Activated T-helper 1 cell treated with anti-CD3 and anti-CD28 coated beads, Interleukin-12 subunit alpha, Interleukin-12 subunit beta, Interleukin-2, Interleukin-4 antibody, amounts not matched to agents 30 ng/mL and 10 ng/mL and 1 ng/mL, durations not matched to agents 14 hours and 24 hours and 36 hours (primary cell): Measurements from ENCODE around the gene TRIM44. TPM values are rescaled to one million over a fixed set of nuclear protein-coding genes. Genes with fewer than 3 reads are reported as not detected.

ENCODE experiments used
- DNase-seq: peaks from one replicate; pipeline ENCODE4 v3.0.0; 2021; ENCODE audit warnings: low spot score
- H3K27ac Mint-ChIP-seq: one replicate; pipeline ENCODE4 v1.8.0; 2021; ENCODE audit warnings: mild to moderate bottlenecking, mixed read lengths
- H3K27me3 Mint-ChIP-seq: one replicate; pipeline ENCODE4 v1.8.0; 2022; ENCODE audit warnings: mild to moderate bottlenecking, moderate library complexity, mixed read lengths; ENCODE audit not compliant: insufficient read depth
- H3K36me3 Mint-ChIP-seq: one replicate; pipeline ENCODE4 v1.8.0; 2021; ENCODE audit warnings: low read depth, mixed read lengths
- H3K4me1 Mint-ChIP-seq: one replicate; pipeline ENCODE4 v1.8.0; 2021; ENCODE audit warnings: low read depth, mixed read lengths
- H3K4me3 Mint-ChIP-seq: one replicate; pipeline ENCODE4 v1.8.0; 2021; ENCODE audit warnings: mild to moderate bottlenecking, moderate library complexity, mixed read lengths
- H3K9me3 Mint-ChIP-seq: one replicate; pipeline ENCODE4 v1.8.0; 2021; ENCODE audit warnings: mixed read lengths
- intact Hi-C: fragments of 100-400 bp; cut with micrococcal nuclease; formaldehyde crosslinking; loops from one replicate; pipeline ENCODE4 v1.15.1; 2024
- total RNA-seq: library from RNA; stranded (reverse); gene quantifications from 2 replicates; pipeline ENCODE4 v1.2.3, GENCODE V29; 2022

Gene TRIM44
- total RNA-seq, 1 donor from 2014 or later: 24.3 TPM

- H3K27me3 Mint-ChIP-seq: no peaks in the 10 kb centered on the region
- H3K36me3 Mint-ChIP-seq: no peaks in the 10 kb centered on the region
- intact Hi-C loops: no loop called here
- no peaks in the 10 kb centered on the region for H3K4me1 Mint-ChIP-seq
- H3K4me3 Mint-ChIP-seq: no peak overlapping the region
- H3K27ac Mint-ChIP-seq: no peak overlapping the region
- no peak for DNase-seq
- no peaks in the 10 kb centered on the region for H3K9me3 Mint-ChIP-seq
Measured at GRCh38 chr11:35842958-35843357, 180.4 kb downstream of the TRIM44 start.

GRCh38 chr11:35844579-35844978 lies 182.0 kb downstream of the TRIM44 start:
- Mint-ChIP-seq H3K36me3 (no peaks in the 10 kb centered on the region), H3K4me3 (no peak overlapping the region), H3K4me1 (no peaks in the 10 kb centered on the region), H3K27me3 (no peaks in the 10 kb centered on the region), H3K9me3 (no peaks in the 10 kb centered on the region), H3K27ac (no peak overlapping the region)
- no peak for DNase-seq
- intact Hi-C loops: no loop called here

GRCh38 chr11:35845860-35846259 lies 183.3 kb downstream of the TRIM44 start:
- H3K27ac Mint-ChIP-seq: no peak overlapping the region
- intact Hi-C loops: no loop called here
- H3K4me3 Mint-ChIP-seq: no peak overlapping the region
- DNase-seq: no peak
- no peaks in the 10 kb centered on the region for H3K4me1 Mint-ChIP-seq
- H3K36me3 Mint-ChIP-seq: no peaks in the 10 kb centered on the region
- H3K9me3 Mint-ChIP-seq: no peaks in the 10 kb centered on the region
- H3K27me3 Mint-ChIP-seq: no peaks in the 10 kb centered on the region

GRCh38 chr11:35846874-35847273 lies 184.3 kb downstream of the TRIM44 start:
- Mint-ChIP-seq H3K36me3 (no peaks in the 10 kb centered on the region), H3K4me3 (no peak overlapping the region), H3K27ac (no peak overlapping the region), H3K4me1 (no peaks in the 10 kb centered on the region), H3K27me3 (no peaks in the 10 kb centered on the region), H3K9me3 (no peaks in the 10 kb centered on the region)
- intact Hi-C loops: no loop called here
- DNase-seq: no peak

- no peak overlapping the region for H3K4me3 Mint-ChIP-seq
- intact Hi-C loops: no loop called here
- H3K27ac Mint-ChIP-seq: no peak overlapping the region
- H3K36me3 Mint-ChIP-seq: no peaks in the 10 kb centered on the region
- H3K4me1 Mint-ChIP-seq: no peaks in the 10 kb centered on the region
- no peak for DNase-seq
- no peaks in the 10 kb centered on the region for H3K9me3 Mint-ChIP-seq
- H3K27me3 Mint-ChIP-seq: no peaks in the 10 kb centered on the region
Measured at GRCh38 chr11:35847473-35847872, 184.9 kb downstream of the TRIM44 start.

GRCh38 chr11:35848616-35849015 lies 186.0 kb downstream of the TRIM44 start:
- no peaks in the 10 kb centered on the region for H3K36me3 Mint-ChIP-seq

GRCh38 chr11:35850191-35850590 lies 187.6 kb downstream of the TRIM44 start:
- intact Hi-C loops: no loop called here

More at GRCh38 chr11:35848616-35849015, 186.0 kb downstream of the TRIM44 start:
- no peak overlapping the region for H3K4me3 Mint-ChIP-seq
- H3K27ac Mint-ChIP-seq: no peak overlapping the region
- no peaks in the 10 kb centered on the region for H3K9me3 Mint-ChIP-seq
- intact Hi-C loops: no loop called here
- no peaks in the 10 kb centered on the region for H3K4me1 Mint-ChIP-seq
- no peak for DNase-seq
- no peaks in the 10 kb centered on the region for H3K27me3 Mint-ChIP-seq

GRCh38 chr11:35851342-35851741 lies 188.8 kb downstream of the TRIM44 start:
- H3K36me3 Mint-ChIP-seq: no peaks in the 10 kb centered on the region
- peaks cover 1% of the 10 kb centered on the region for H3K27me3 Mint-ChIP-seq
- H3K4me1 Mint-ChIP-seq: no peaks in the 10 kb centered on the region
- no peak overlapping the region for H3K4me3 Mint-ChIP-seq
- no peak overlapping the region for H3K27ac Mint-ChIP-seq
- DNase-seq: no peak
- intact Hi-C loops: no loop called here
- H3K9me3 Mint-ChIP-seq: no peaks in the 10 kb centered on the region

More at GRCh38 chr11:35850191-35850590, 187.6 kb downstream of the TRIM44 start:
- peaks cover 1% of the 10 kb centered on the region for H3K27me3 Mint-ChIP-seq
- H3K9me3 Mint-ChIP-seq: no peaks in the 10 kb centered on the region
- H3K4me1 Mint-ChIP-seq: no peaks in the 10 kb centered on the region
- DNase-seq: no peak
- H3K27ac Mint-ChIP-seq: no peak overlapping the region
- no peak overlapping the region for H3K4me3 Mint-ChIP-seq
- no peaks in the 10 kb centered on the region for H3K36me3 Mint-ChIP-seq

GRCh38 chr11:35852056-35852455 lies 189.5 kb downstream of the TRIM44 start:
- H3K36me3 Mint-ChIP-seq: no peaks in the 10 kb centered on the region
- H3K27ac Mint-ChIP-seq: no peak overlapping the region
- H3K4me1 Mint-ChIP-seq: no peaks in the 10 kb centered on the region
- no peak overlapping the region for H3K4me3 Mint-ChIP-seq
- H3K9me3 Mint-ChIP-seq: no peaks in the 10 kb centered on the region
- peaks cover 1% of the 10 kb centered on the region for H3K27me3 Mint-ChIP-seq
- intact Hi-C loops: no loop called here
- DNase-seq: no peak

GRCh38 chr11:35853971-35854370 lies 191.4 kb downstream of the TRIM44 start:
- intact Hi-C loops: no loop called here
- no peak overlapping the region for H3K27ac Mint-ChIP-seq
- no peaks in the 10 kb centered on the region for H3K4me1 Mint-ChIP-seq
- peaks cover 1% of the 10 kb centered on the region for H3K27me3 Mint-ChIP-seq
- no peak overlapping the region for H3K4me3 Mint-ChIP-seq
- no peaks in the 10 kb centered on the region for H3K9me3 Mint-ChIP-seq
- DNase-seq: no peak
- no peaks in the 10 kb centered on the region for H3K36me3 Mint-ChIP-seq

GRCh38 chr11:35855671-35856070 lies 193.1 kb downstream of the TRIM44 start:
- Mint-ChIP-seq H3K4me1 (no peaks in the 10 kb centered on the region), H3K27ac (no peak overlapping the region), H3K9me3 (no peaks in the 10 kb centered on the region), H3K27me3 (peaks cover 1% of the 10 kb centered on the region), H3K36me3 (no peaks in the 10 kb centered on the region), H3K4me3 (no peak overlapping the region)
- intact Hi-C loops: no loop called here
- no peak for DNase-seq

- intact Hi-C loops: no loop called here
- Mint-ChIP-seq H3K9me3 (no peaks in the 10 kb centered on the region), H3K27me3 (peaks cover 1% of the 10 kb centered on the region)
Measured at GRCh38 chr11:35856259-35856658, 193.7 kb downstream of the TRIM44 start.

GRCh38 chr11:35856756-35857155 lies 194.2 kb downstream of the TRIM44 start:
- DNase-seq: no peak
- no peaks in the 10 kb centered on the region for H3K36me3 Mint-ChIP-seq
- H3K9me3 Mint-ChIP-seq: no peaks in the 10 kb centered on the region
- no peaks in the 10 kb centered on the region for H3K4me1 Mint-ChIP-seq
- peaks cover 1% of the 10 kb centered on the region for H3K27me3 Mint-ChIP-seq
- no peak overlapping the region for H3K27ac Mint-ChIP-seq
- intact Hi-C loops: no loop called here
- H3K4me3 Mint-ChIP-seq: no peak overlapping the region

More at GRCh38 chr11:35856259-35856658, 193.7 kb downstream of the TRIM44 start:
- no peak for DNase-seq
- no peaks in the 10 kb centered on the region for H3K36me3 Mint-ChIP-seq
- no peak overlapping the region for H3K27ac Mint-ChIP-seq
- H3K4me1 Mint-ChIP-seq: no peaks in the 10 kb centered on the region
- no peak overlapping the region for H3K4me3 Mint-ChIP-seq

- no peak overlapping the region for H3K27ac Mint-ChIP-seq
- intact Hi-C loops: no loop called here
- DNase-seq: no peak
- H3K27me3 Mint-ChIP-seq: peaks cover 1% of the 10 kb centered on the region
- H3K9me3 Mint-ChIP-seq: no peaks in the 10 kb centered on the region
- H3K36me3 Mint-ChIP-seq: no peaks in the 10 kb centered on the region
- H3K4me1 Mint-ChIP-seq: no peaks in the 10 kb centered on the region
- no peak overlapping the region for H3K4me3 Mint-ChIP-seq
Measured at GRCh38 chr11:35857922-35858321, 195.3 kb downstream of the TRIM44 start.
